GM12891 (cell line): ENCODE results near the gene DDX5.

ENCODE experiments used
- POLR2A ChIP-seq: IDR thresholded peaks from 2 replicates; pipeline ENCODE4 v1.6.1; 2011; ENCODE audit warnings: low read depth, low read length, control low read depth
- POLR2AphosphoS5 ChIP-seq: IDR thresholded peaks from 2 replicates; pipeline ENCODE4 v1.6.1; 2011; ENCODE audit warnings: low read depth, low read length, control low read depth
- SPI1 ChIP-seq: IDR thresholded peaks from 2 replicates; pipeline ENCODE4 v1.6.1; 2011; ENCODE audit warnings: low read depth, low read length, control low read depth
- TAF1 ChIP-seq: IDR thresholded peaks from 2 replicates; pipeline ENCODE4 v1.6.1; 2011; ENCODE audit warnings: low read depth, low read length, control low read depth

- TF ChIP-seq POLR2AphosphoS5 (no peak), POLR2A (no peak), TAF1 (no peak), SPI1 (no peak)
Measured at GRCh38 chr17:64519601-64520000, 13.5 kb upstream of the DDX5 start.
